ENCODE measurements around the gene MYH9. TPM values are rescaled to one million over a fixed set of nuclear protein-coding genes. Genes with fewer than 3 reads are reported as not detected.

MYH9 gene
- total and polyA plus RNA-seq, 2 donors (not counting 1 experiment from before 2014, with no cell fraction given) = 108 to 554 TPM

- CTCF ChIA-PET = interaction anchor here (1.6 kb wide), 1 partner anchor 71 kb away, joined by 7 read pairs; no protein-coding TSS in a partner anchor
- peaks cover 45% of the 10 kb centered on the region for H3K4me1 Mint-ChIP-seq
- ATAC-seq (ENCODE audit: low read depth) = no peak
Measured at GRCh38 chr22:36399472-36399778, 11.7 kb upstream of the MYH9 start.

More at GRCh38 chr22:36399472-36399778, 11.7 kb upstream of the MYH9 start:
- Histone ChIP-seq H3K27me3 (replicated peaks in 1 of 4; ENCODE audit: control extremely low read depth in 1 of 4, control insufficient read depth in 3 of 4, insufficient read depth in 4 of 4, low read length in 3 of 4) (no peaks in the 10 kb centered on the region), H3K4me1 (ENCODE audit: control insufficient read depth in 2 of 2, insufficient read depth in 2 of 2, low read length in 2 of 2) (peaks cover 20 to 50% of the 10 kb centered on the region in 2 donors), H3K9ac (ENCODE audit: low read length) (peak overlapping the region; percentile 26), H3K79me2 (ENCODE audit: control insufficient read depth, insufficient read depth, low read length) (peaks cover 5% of the 10 kb centered on the region), H3K4me3 (ENCODE audit: control extremely low read depth in 1 of 5, extremely low read depth in 1 of 5, insufficient read depth in 1 of 5, low read depth in 2 of 5, low read length in 4 of 5) (no peak overlapping the region), H4K20me1 (ENCODE audit: control insufficient read depth, insufficient read depth, low read length, poor library complexity, severe bottlenecking) (no peaks in the 10 kb centered on the region), H2AFZ (ENCODE audit: insufficient read depth, low read depth, low read length, poor library complexity, severe bottlenecking) (no peak overlapping the region), H3K9me3 (ENCODE audit: control extremely low read depth in 1 of 3, control insufficient read depth in 2 of 3, insufficient read depth in 1 of 3, low read length in 2 of 3) (no peaks in the 10 kb centered on the region), H3K27ac (ENCODE audit: low read length in 2 of 2) (peak overlapping the region in 1 of 2 donors; percentile 36), H3K4me2 (replicated peaks; ENCODE audit: low read depth, low read length, poor library complexity, severe bottlenecking) (peak overlapping the region; percentile 60), H3K36me3 (replicated peaks in 1 of 2; ENCODE audit: control extremely low read depth in 1 of 2, control insufficient read depth in 1 of 2, extremely low read depth in 1 of 2, insufficient read depth in 2 of 2, low read length in 1 of 2) (no peaks in the 10 kb centered on the region)
- Mint-ChIP-seq H3K27ac (peak overlapping the region; percentile 47), H3K27me3 (no peaks in the 10 kb centered on the region), H3K9me3 (ENCODE audit: insufficient read depth) (no peaks in the 10 kb centered on the region), H3K4me3 (peak overlapping the region; percentile 8)
- POLR2A ChIA-PET = interaction anchor here (0.7 to 1.4 kb wide), 3 partner anchors 8 to 98 kb away, joined by 3 read pairs; no protein-coding TSS in a partner anchor
- whole genome bisulfite sequencing (ENCODE audit: insufficient coverage) = 0% methylated on average over 2 of the region's 3 CpGs
- intact Hi-C loops (cut with micrococcal nuclease) = no loop called here
- TF ChIP-seq, protein P1, sequence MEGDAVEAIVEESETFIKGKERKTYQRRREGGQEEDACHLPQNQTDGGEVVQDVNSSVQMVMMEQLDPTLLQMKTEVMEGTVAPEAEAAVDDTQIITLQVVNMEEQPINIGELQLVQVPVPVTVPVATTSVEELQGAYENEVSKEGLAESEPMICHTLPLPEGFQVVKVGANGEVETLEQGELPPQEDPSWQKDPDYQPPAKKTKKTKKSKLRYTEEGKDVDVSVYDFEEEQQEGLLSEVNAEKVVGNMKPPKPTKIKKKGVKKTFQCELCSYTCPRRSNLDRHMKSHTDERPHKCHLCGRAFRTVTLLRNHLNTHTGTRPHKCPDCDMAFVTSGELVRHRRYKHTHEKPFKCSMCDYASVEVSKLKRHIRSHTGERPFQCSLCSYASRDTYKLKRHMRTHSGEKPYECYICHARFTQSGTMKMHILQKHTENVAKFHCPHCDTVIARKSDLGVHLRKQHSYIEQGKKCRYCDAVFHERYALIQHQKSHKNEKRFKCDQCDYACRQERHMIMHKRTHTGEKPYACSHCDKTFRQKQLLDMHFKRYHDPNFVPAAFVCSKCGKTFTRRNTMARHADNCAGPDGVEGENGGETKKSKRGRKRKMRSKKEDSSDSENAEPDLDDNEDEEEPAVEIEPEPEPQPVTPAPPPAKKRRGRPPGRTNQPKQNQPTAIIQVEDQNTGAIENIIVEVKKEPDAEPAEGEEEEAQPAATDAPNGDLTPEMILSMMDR (IDR thresholded peaks at IDR 0.05) = no peak
- TF ChIP-seq EZH2 (IDR thresholded peaks at IDR 0.05; ENCODE audit: borderline replicate concordance, insufficient read depth, low read depth, low read length, poor library complexity, severe bottlenecking) = no peak
- DNase-seq = no peak
